Forelimb muscle (tissue), 1 donor: ENCODE measurements around the gene ZDHHC11. TPM values are rescaled to one million over a fixed set of nuclear protein-coding genes. Genes with fewer than 3 reads are reported as not detected.
"Not testable (repeated sequence)": the region's sequence is repeated elsewhere in the genome, so short reads cannot be mapped to it uniquely, and the experiment has no call there.

Experiments used
- DNase-seq: peaks from one replicate; pipeline ENCODE4 v3.0.0-alpha.2; 2013; ENCODE audit warnings: low read depth
- polyA plus RNA-seq: library from polyadenylated mRNA; unstranded; fragments of 120-200 nt; gene quantifications from one replicate; pipeline ENCODE4 v1.2.1, GENCODE V29; 2013; ENCODE audit not compliant: insufficient read length

The ZDHHC11 gene
- polyA plus RNA-seq, 1 donor, result 8.7 TPM

DNA sequence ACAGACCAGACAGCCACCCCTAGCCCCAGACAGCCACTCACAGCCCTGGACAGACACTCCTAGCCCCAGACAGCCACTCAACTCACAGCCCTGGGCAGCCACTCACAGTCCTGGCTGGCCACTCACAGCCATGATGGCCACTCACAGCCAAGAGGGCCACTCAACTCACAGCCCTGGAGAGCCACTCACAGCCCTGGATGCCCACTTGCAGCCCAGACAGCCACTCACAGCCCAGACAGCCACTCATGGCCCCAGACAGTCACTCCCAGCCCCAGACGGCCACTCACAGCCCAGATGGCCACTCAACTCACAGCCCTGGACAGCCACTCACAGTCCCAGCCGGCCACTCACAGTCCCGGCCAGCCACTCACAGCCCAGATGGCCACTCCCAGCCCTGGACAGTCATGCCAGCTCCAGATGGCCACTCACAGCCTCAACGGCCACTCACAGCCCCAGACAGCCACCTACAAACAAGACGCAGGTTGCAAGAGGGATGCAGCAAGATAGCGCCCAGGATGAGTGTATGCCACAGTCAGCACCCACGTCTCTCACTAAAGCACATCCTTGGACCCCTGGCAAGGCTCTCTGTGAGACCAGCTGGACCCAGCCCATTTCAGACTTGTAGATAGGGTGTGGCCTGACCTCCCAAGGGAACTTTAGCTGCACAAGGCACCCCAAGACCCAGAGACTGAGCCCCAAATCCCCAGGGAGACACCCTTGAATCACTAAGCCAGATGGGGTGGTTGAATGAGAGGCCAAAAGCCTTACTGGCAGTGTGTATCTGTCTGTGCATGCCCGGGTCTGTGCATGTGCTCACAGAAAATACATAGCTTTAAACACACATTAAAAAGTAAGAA, 88.7 kb downstream of the ZDHHC11 start:
- DNase-seq, result no peak

DNA sequence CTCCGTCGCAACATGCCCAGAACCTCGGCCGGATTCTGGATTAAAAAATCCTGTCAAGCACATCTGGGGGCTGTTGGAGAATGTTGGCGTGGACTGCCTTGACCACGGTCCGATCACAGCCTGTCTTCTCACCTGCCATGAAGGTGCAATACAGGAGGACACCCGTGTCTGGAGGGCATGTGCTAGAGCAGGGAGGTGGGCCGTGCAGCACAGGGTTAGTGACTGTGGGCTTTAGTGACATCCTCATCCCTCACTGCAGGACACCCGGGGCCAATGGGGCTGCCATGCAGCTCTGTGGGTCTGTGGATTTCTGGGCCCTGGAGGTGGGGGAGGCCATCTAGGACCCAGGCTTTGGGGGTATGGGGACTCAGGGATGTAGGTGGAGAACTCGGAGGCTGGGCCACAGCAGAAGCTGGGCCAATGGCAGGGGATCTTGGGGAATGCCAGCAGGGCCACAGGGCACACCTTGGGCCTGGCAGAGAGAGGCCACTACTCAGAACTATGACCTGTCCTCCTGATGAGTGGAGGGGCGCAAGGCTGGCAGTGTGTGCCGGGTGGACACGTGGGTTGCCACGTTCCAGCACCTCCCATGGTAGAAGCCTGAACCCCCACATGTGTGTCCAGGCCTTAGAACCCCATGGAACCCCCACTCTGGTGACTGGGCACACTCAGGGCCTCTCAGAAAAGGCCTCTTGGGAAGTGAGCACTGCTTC, 89.6 kb downstream of the ZDHHC11 start:
- no peak for DNase-seq

DNA sequence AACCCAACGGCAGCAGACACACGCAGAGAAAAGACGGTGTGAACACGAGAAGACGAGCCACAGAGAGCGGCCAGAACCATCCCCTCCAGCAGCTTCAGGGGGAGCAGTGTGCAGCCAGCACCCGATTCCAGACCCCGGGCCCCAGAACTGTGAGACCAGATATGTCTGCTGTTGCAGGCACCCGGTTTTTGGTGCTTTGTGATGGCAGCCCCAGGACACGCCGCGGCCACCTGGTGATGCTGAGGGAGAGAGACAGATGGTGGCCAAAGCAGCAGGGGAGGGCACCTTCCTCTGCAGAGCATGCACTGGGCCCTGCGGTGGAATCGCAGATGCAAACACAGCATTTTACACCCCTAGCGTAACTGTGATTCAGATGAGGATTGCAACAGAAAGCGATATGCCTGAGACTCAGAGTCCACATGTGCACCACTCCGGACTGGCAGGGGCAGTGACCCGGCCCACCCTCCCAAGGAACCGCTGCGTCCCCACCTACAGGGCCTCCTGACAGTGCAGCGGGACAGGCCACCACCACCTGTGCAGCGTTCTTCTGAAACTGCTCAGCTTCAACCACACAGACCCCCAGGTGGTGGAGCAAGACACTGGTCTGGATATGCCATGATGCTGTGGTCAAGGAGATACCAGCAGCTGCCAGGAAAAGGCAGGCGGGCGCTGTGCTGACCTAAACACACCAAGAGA, 90.3 kb downstream of the ZDHHC11 start:
- DNase-seq, result no peak

DNA sequence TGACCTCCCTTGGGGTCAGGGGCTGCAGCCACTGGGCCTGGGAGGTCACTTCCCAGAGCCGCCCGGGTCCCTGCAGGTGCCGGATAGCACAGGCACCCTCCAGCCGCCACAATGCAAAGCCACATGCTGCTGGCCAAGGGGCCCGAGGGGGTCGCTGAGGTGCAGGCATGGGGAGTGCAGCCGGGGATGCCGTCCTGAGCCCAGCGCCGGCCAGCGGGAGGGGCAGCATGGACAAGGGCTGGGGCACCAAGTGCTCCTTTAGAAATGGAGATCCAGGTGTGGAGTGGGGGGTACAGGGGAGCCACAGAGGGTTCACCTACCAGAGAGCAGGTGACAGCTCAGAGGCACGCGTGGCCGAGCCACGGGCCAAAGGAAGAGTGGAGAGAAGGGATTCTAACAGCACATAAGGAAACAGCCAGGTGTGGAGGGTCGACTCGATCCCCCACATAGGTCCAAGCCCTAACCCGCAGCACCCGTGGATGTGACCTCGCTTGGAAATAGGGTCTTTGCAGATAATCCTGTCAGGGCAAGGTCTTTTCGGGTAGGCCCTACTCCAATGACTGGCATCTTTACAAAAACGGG, 90.9 kb downstream of the ZDHHC11 start:
- DNase-seq, result no peak

DNA sequence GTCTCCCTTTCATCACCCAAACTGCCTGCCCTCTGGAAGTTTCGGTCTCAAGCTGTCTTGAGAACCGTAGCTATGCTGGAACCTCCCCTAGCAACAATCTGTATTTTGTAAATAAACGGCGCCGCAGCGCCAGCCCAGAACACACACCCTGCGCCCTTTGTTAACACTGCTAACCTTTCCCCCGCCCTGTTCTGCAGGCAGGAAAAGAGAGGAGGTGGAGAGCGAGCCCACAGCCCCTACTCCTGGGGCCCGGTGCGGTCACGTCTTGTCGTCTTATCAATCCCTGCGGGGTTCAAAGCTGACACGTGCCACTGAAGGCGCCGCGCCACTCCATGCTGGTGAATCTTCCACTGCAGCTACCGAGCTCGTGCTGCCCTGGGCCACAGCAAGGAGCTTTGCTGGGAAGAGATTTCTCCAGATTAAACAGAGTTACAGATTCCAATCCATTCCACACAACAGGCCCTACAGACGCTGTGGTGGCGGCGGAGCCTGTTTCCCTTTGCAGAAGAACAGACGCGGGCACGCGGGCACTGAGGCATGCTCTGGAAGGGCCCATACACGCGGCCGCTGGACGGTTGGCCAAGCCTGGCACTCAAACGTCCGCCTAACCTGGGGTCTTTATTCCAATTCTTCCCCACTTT, 91.6 kb downstream of the ZDHHC11 start:
- peak; percentile 57 for DNase-seq

DNA sequence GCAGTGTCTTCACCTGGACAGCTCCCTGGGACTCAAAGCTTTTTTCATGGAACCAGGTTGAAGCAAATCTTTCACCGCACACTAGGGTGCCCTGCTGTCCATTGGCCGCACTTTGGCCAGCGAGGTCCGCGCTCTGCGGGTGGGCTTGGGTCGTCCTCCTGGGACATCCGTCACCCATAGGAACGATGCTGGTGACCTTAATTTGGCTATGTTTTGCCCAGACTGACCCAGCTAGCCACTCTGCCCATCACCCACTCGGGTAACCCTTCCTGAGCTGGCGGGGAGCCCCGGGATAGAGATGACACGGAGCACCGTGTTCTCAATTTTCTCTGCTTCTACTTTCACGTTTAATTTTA, 92.1 kb downstream of the ZDHHC11 start:
- no peak for DNase-seq

DNA sequence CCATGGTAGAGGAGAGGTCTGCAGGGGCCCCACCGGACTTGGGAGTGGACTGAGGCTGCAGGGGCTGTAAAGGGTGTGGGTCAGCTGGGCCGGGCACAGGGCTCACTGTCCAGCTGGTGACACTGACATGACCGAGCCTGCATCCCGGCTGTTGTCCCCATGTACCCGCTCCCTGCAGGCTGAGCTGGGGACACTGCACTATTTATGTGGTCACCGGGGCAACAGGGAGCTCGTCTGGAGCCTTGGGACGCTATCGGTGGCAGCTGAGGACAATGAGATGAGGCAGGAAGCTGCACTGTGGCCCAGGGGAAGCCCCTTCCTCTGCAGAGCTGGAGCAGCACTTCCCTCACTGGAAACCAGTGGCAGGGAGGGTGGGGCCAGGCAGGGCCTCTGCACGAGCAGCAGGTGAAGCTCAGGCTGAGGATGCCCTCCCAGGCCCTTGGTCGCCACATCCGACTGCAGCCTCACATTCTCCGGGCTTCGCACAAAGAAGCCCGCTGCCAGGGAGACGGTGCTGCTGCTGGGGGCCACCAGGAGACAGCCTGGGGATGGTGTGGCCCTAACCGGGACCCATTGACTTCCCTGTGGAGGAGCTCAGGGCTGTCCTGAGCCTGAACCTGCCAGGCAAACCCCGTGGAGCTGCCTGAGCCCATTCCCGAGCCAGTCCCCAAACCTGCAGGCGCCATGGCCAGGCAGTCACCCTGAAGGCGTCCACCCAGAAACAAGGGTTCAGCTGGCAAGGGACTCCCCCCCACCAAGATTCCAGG, 92.7 kb downstream of the ZDHHC11 start:
- DNase-seq, result no peak

DNA sequence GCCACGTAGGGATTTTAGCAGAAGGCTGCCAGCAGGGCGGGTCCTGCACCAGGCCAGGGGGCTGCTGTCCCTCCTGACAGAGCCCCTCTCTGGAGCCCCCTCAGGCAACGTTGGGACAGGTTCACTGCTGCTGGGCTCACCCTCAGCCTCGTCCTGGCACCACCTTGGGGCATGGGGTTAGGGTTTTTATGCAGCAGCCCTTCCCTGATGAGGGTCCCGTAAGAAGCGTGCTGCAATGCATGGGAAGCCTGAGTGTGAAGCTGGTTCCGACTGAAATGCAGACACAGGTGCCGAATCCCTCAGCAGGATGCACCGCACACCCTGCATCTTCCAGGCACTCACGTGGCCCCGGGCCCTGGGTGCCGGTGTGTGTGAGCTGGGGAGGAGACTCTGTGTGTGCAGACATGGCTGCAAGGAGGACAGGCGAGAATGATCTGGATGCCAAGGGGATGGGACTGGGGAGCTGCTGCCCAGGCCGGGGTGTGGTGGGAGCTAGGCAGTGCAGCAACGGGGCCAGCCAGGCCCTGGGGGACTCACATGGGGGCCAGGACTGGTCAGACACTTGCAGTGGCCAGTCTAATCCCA, 93.3 kb downstream of the ZDHHC11 start:
- DNase-seq, result no peak

DNA sequence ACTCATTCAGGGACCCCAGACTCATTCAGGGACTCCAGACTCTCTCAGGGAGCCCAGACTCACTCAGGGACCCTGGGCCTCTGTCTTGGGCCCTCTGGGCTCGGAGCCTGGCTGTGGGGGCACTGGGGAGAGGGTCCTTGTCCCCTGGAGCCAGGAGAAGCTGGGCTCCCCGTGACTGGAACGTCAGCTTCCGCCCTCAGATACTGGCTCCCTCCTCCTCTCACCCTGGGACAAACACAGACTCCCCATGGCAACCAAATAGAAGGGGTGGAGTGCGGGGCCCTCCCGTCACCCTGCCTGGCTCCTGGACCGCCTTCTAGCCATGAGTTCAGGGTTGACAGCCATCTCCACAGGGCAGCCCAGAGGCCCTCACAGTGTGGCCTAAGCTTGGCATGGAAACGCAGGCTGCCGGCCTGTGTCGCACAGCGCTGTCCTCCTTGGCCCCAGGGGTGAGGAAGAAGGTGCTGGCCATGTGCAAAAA, 93.9 kb downstream of the ZDHHC11 start:
- no peak for DNase-seq

DNA sequence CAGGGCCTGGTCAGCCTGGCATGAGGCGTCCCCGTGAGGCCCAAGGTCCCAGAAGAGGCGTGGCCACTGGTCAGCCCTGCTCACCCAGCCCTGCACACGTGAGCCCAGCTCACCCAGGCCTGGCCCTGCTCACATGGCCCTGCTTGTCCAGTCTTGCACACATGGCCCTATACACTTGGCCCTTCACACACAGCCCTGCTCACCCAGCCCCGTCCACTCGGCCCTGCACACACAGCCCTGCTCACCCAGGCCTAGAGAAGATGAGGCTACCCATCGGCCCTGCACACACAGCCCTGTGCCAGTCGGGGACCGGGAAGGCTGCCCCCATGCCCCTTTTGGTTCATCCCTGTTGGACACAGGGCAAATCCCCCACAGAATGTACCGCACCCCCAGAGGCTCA, 94.6 kb downstream of the ZDHHC11 start:
- DNase-seq, result no peak

DNA sequence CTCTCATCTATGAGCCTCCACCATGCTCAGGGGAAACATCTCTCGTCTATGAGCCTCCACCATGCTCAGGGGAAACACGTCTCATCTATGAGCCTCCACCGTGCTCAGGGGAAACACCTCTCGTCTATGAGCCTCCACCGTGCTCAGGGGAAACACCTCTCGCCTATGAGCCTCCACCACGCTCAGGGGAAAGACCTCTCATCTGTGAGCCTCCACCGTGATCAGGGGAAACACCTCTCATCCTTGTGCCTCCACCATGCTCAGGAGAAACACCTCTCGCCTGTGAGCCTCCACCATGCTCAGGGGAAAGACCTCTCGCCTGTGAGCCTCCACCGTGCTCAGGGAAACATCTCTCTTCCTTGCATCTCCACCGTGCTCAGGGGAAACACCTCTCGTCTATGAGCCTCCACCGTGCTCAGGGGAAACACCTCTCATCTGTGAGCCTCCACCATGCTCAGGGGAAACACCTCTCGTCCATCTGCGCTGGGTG, 96.6 kb downstream of the ZDHHC11 start:
- not testable (repeated sequence) for DNase-seq

DNA sequence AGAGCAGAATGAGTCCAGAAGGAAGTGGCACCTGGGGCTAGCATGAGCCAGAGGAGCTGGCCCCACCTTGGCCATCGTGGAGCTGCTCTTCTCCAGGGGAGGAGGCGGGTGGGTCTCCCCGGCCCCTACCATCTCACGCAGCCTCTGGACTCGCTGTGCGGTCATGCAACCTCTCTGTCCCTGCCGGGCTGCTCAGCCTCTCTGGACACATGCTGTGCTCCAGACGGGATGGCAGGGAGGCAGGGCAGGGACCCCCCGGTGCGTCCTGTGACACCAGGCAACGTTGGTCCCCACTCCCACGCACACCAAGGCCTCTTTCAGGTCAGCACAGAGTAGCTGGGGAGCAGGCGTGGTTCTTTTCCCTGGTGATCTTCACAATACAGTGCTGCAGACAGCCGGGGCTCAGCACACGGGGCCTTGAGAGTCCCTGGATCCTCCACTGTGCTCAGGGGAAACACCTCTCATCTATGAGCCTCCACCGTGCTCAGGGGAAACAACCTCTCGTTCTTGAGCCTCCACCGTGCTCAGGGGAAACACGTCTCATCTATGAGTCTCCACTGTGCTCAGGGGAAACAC, 97.1 kb downstream of the ZDHHC11 start:
- not testable (repeated sequence) for DNase-seq

DNA sequence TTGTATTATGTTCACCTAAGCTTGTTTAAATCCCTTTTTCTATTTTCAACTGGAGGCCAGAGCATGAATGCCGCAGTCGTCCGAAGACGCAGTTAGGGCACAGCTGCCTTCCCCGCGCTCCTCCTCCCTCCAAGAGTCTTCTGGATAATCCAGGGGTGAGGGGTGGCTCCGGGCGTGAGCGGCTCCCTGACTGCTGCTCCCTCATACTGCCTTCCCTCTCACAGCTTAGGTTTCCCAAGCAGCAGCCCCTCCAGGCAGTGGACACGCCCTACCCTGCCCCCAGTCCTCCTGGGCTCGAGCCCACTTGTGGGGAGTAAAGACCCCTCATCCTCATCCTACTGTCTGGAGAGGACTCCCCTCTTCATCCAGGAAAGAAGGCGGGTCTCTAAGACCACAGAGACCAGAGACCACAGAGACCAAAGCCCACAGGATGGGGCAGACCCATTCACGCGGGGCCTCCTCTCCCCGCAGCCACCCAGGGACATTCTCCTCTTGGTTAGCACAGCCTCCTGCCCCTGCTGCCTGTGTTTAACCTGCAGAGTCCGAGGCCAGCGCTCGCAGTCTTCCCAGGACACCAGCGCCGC, 98.2 kb downstream of the ZDHHC11 start:
- DNase-seq, result not testable (repeated sequence)

DNA sequence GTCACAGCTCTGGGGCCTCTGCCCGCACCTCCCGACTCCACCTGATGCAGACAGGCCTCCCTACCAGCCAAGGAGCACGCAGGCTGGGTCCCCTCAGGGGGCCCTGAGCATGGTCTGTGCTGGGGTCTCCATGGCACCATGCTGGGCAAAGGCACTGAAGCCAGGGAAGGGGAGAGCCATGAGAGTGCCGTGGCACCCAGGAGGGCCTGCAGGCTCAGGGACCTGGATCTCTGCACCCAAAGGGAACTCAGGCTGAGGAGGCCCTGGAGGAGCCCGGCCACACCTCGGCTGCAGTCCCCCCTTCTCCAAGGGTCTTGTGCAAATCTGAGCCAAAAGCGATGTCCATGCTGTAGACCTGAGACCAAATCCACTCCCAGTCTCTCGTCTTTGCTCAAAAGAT, 98.8 kb downstream of the ZDHHC11 start:
- DNase-seq, result not testable (repeated sequence)

DNA sequence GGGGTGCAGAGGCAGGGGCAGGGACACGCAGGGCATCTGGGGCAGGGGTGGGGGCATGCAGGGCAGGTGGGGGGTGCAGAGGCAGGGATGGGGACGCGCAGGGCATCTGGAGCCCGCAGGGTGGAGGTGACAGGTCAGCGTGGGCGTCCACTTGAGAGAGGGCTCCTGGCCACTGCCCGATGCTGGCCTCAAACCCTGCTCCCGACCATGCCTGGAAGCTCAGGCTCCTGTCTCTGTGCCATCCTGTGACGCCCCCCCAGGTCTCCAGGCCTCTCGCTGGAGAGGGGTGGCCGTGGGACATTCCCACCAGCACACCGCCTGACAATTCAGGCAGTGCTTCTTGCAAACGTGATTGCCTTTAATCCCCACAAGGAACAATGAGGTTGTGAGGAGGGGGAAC, 99.3 kb downstream of the ZDHHC11 start:
- DNase-seq, result no peak

DNA sequence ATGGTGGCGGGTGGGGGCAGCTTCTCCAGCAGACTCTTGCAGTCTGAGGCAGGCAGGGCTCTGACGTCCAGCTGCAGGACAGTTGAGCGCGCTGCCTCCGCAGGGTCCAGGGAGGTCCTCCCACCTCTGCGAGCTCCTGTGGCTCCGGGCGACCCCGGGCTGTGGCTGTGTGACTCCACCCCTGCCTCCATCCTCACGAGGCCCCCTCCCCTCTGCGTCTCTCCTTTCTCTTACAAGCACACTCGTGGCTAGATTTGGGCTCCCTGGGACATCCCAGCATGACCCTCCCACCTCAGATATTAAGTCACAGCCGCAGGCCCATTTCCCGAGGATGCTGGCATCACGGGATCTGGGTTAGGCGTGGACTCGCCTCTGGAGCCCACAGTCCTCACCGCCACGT, 100.6 kb downstream of the ZDHHC11 start:
- DNase-seq, result not testable (repeated sequence)

DNA sequence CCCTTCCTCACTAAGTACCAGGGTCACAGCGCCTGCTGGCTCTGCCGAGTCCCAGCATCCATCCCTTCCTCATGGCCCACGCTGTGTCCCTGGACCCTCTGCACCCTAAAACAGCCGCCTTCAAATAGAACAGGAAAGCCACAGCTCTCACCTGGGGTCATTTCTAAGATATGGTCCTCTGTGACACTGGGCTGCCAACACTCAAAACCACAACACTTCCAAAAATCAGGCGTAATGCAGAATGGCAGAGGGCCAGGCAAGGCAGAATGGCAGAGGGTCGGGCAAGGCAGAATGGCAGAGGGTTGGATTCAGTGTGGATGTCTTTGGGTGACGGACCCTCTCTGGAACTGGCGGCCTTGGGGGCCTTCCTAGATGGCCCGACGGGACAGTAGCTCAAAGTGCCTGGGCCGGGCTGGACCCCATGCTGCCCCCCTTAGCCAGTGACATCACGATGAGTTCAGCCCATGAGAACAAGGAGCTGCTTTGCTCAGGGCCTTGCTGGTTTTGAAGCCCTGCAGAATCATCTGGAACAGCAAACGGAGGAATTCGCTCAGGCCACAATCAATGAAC, 101.6 kb downstream of the ZDHHC11 start:
- no peak for DNase-seq

DNA sequence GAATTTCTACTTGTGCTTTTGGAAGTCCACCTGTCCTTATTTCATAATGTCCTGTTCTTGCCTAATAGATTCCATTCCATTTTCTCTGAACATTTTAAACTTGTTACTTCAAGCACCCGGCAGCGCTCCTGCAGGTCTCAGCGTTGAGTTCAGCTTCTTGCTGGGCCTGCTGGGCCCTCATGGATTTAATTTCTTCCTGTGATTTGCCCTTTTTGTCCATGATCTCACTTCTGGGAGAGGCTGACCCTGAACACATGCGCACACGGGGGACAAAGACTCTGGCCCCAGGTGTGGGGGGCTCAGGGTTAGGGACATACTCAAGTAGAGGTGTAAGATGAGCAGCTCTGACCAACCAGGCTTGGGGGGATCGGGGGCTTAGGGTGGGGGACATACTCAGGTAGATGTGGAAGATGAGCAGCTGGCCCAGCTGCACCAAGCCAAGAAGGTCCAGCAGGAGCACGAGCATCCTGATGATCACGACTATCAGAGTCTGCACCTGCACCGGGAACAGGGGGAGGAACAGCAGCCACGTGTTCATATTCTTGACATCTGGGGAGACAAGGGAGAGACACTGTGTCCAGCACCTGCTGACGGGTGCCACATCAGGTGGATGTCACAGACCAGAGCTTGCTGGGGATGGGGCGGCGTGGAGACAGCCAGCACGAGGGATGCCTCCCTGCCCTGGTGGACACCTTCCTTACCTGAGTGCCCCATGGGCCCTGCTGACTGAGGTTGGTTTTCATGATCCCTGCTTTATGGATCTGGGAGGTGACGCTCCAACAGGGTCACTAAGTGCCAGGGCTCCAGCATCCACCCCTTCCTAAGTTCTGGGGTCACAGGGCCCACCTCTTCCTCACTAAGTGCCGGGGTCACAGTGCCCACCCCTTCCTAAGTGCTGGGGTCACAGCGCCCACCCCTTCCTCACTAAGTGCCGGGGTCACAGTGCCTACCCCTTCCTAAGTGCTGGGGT, 102.5 kb downstream of the ZDHHC11 start:
- DNase-seq, result not testable (repeated sequence)
